Fibroblast of lung (primary cell): Measurements from ENCODE around the gene CTBP1. TPM values are rescaled to one million over a fixed set of nuclear protein-coding genes. Genes with fewer than 3 reads are reported as not detected.

ENCODE experiments used
- DNase-seq, 2 donors: peaks; one replicate each; pipeline versions ENCODE4 v3.0.0 to v3.0.0-alpha.2; 2010; ENCODE audit warnings: low read depth in 2 of 2
- H2AFZ ChIP-seq: 2 replicates; pipeline ENCODE4 v1.5.1; 2012; ENCODE audit warnings: low read length, control low read depth, inconsistent platforms
- H3K27ac ChIP-seq: 2 replicates; pipeline ENCODE4 v1.5.1; 2011; ENCODE audit warnings: low read length, control low read depth; ENCODE audit not compliant: insufficient read depth
- H3K27me3 ChIP-seq: 2 replicates; pipeline ENCODE4 v1.5.1; 2011; ENCODE audit warnings: mild to moderate bottlenecking, low read length; ENCODE audit not compliant: control insufficient read depth, insufficient read depth
- H3K36me3 ChIP-seq: 2 replicates; pipeline ENCODE4 v1.5.1; 2011; ENCODE audit warnings: low read length; ENCODE audit not compliant: control insufficient read depth, insufficient read depth
- H3K4me1 ChIP-seq: 2 replicates; pipeline ENCODE4 v1.5.1; 2011; ENCODE audit warnings: low read length; ENCODE audit not compliant: control insufficient read depth, insufficient read depth; ENCODE audit errors: extremely low read depth
- H3K4me2 ChIP-seq: 2 replicates; pipeline ENCODE4 v1.5.1; 2011; ENCODE audit warnings: low read length, control low read depth; ENCODE audit not compliant: insufficient read depth; ENCODE audit errors: extremely low read depth
- H3K4me3 ChIP-seq, 4 experiments: fragments of 200-600 bp in 1 of 4; sonication (generic) in 1 of 4; replicated peaks in 1 of 4; 2 replicates each; pipeline ENCODE4 v1.5.1; 2011 to 2016; ENCODE audit warnings: low read length in 4 of 4, low read depth in 3 of 4, mild to moderate bottlenecking in 3 of 4, control low read depth in 2 of 4, inconsistent platforms in 1 of 4, mixed read lengths in 1 of 4; ENCODE audit not compliant: insufficient read depth in 1 of 4; ENCODE audit errors: control extremely low read depth in 1 of 4
- H3K79me2 ChIP-seq: 2 replicates; pipeline ENCODE4 v1.5.1; 2012; ENCODE audit warnings: mild to moderate bottlenecking, low read length, inconsistent platforms; ENCODE audit not compliant: control insufficient read depth, insufficient read depth
- H3K9ac ChIP-seq: 2 replicates; pipeline ENCODE4 v1.5.1; 2011; ENCODE audit warnings: mild to moderate bottlenecking, low read length, control low read depth; ENCODE audit not compliant: insufficient read depth
- H3K9me3 ChIP-seq: 2 replicates; pipeline ENCODE4 v1.5.1; 2012; ENCODE audit warnings: low read depth, low read length; ENCODE audit not compliant: control insufficient read depth, insufficient read depth
- H4K20me1 ChIP-seq: 2 replicates; pipeline ENCODE4 v1.5.1; 2011; ENCODE audit warnings: low read length; ENCODE audit not compliant: control insufficient read depth, insufficient read depth; ENCODE audit errors: extremely low read depth
- CTCF ChIP-seq, 2 donors: IDR thresholded peaks in 1 of 2; conservative IDR thresholded peaks in 1 of 2; 1 replicate in 1 of 2; 2 replicates in 1 of 2; pipeline ENCODE4 v1.5.1; 2011 to 2012; ENCODE audit warnings: low read length in 2 of 2, control low read depth in 1 of 2, inconsistent platforms in 1 of 2, low read depth in 1 of 2, mild to moderate bottlenecking in 1 of 2
- EZH2 ChIP-seq: IDR thresholded peaks from 2 replicates; pipeline ENCODE4 v1.5.1; 2012; ENCODE audit warnings: low read length, control low read depth, mild to moderate bottlenecking; ENCODE audit errors: missing control alignments
- polyA plus RNA-seq, 2 donors: library from polyadenylated mRNA; depleted of rRNA in 1 of 2; stranded (reverse) in 1 of 2; unstranded in 1 of 2; fragments of >200 nt; gene quantifications; 2 replicates each; pipeline ENCODE4 v1.2.1, GENCODE V29; 2011 to 2012; ENCODE audit warnings: missing spikeins in 1 of 2
- total RNA-seq: library from RNA; depleted of rRNA; stranded (reverse); fragments of >200 nt; gene quantifications from 2 replicates; pipeline ENCODE4 v1.2.1, GENCODE V29; 2014

The CTBP1 gene
- total and polyA plus RNA-seq, 2 donors (not counting 1 experiment from before 2014, with no cell fraction given), result 78.2 to 249 TPM

- Histone ChIP-seq H2AFZ (no peak overlapping the region), H3K9ac (no peak overlapping the region), H3K9me3 (no peaks in the 10 kb centered on the region), H3K4me1 (peaks cover 16% of the 10 kb centered on the region), H3K79me2 (peaks cover 91% of the 10 kb centered on the region), H3K4me3 (no peak overlapping the region), H4K20me1 (no peaks in the 10 kb centered on the region), H3K36me3 (peaks cover 25% of the 10 kb centered on the region), H3K27ac (no peak overlapping the region), H3K27me3 (no peaks in the 10 kb centered on the region), H3K4me2 (no peak overlapping the region)
- no peak for TF ChIP-seq EZH2
- TF ChIP-seq CTCF (conservative IDR thresholded peaks at IDR 0.05 in 1 of 2, IDR thresholded peaks at IDR 0.05 in 1 of 2; ENCODE audit: low read depth in 1 of 2, low read length in 2 of 2), result no peak
- DNase-seq, result no peak
Measured at GRCh38 chr4:1243451-1244080, 5.4 kb downstream of the CTBP1 start.

GRCh38 chr4:1242506-1243450 is 6.2 kb downstream of the CTBP1 start:
- Histone ChIP-seq H3K4me1 (peaks cover 16% of the 10 kb centered on the region), H3K27me3 (no peaks in the 10 kb centered on the region), H2AFZ (no peak overlapping the region), H3K4me2 (no peak overlapping the region), H3K27ac (no peak overlapping the region), H3K9ac (no peak overlapping the region), H3K36me3 (peaks cover 32% of the 10 kb centered on the region), H3K4me3 (no peak overlapping the region), H4K20me1 (no peaks in the 10 kb centered on the region), H3K79me2 (peaks cover 95% of the 10 kb centered on the region), H3K9me3 (no peaks in the 10 kb centered on the region)
- TF ChIP-seq CTCF (conservative IDR thresholded peaks at IDR 0.05 in 1 of 2, IDR thresholded peaks at IDR 0.05 in 1 of 2; ENCODE audit: low read depth in 1 of 2, low read length in 2 of 2) (no peak), EZH2 (no peak)
- no peak for DNase-seq

- DNase-seq, result no peak
- peaks cover 89% of the 10 kb centered on the region for H3K79me2 ChIP-seq
- no peak overlapping the region for H3K9ac ChIP-seq
- no peak for TF ChIP-seq CTCF (conservative IDR thresholded peaks at IDR 0.05 in 1 of 2, IDR thresholded peaks at IDR 0.05 in 1 of 2; ENCODE audit: low read depth in 1 of 2, low read length in 2 of 2)
- no peak for TF ChIP-seq EZH2
- no peak overlapping the region for H2AFZ ChIP-seq
- no peaks in the 10 kb centered on the region for H3K27me3 ChIP-seq
- H3K27ac ChIP-seq, result no peak overlapping the region
- no peaks in the 10 kb centered on the region for H4K20me1 ChIP-seq
- H3K4me2 ChIP-seq, result no peak overlapping the region
- H3K4me3 ChIP-seq, result no peak overlapping the region
- H3K9me3 ChIP-seq, result no peaks in the 10 kb centered on the region
- peaks cover 33% of the 10 kb centered on the region for H3K36me3 ChIP-seq
- peaks cover 14% of the 10 kb centered on the region for H3K4me1 ChIP-seq
Measured at GRCh38 chr4:1241936-1242505, 6.9 kb downstream of the CTBP1 start.
